HG03460 (cell line): ENCODE data around the gene FAM117A.

Source experiments
- ATAC-seq: cut with Tn5 transposase; IDR thresholded peaks from one replicate; pipeline ENCODE4 v1.9.1; 2021; ENCODE audit not compliant: unreplicated experiment

Gene FAM117A, protein sequence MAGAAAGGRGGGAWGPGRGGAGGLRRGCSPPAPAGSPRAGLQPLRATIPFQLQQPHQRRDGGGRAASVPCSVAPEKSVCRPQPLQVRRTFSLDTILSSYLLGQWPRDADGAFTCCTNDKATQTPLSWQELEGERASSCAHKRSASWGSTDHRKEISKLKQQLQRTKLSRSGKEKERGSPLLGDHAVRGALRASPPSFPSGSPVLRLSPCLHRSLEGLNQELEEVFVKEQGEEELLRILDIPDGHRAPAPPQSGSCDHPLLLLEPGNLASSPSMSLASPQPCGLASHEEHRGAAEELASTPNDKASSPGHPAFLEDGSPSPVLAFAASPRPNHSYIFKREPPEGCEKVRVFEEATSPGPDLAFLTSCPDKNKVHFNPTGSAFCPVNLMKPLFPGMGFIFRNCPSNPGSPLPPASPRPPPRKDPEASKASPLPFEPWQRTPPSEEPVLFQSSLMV

DNA sequence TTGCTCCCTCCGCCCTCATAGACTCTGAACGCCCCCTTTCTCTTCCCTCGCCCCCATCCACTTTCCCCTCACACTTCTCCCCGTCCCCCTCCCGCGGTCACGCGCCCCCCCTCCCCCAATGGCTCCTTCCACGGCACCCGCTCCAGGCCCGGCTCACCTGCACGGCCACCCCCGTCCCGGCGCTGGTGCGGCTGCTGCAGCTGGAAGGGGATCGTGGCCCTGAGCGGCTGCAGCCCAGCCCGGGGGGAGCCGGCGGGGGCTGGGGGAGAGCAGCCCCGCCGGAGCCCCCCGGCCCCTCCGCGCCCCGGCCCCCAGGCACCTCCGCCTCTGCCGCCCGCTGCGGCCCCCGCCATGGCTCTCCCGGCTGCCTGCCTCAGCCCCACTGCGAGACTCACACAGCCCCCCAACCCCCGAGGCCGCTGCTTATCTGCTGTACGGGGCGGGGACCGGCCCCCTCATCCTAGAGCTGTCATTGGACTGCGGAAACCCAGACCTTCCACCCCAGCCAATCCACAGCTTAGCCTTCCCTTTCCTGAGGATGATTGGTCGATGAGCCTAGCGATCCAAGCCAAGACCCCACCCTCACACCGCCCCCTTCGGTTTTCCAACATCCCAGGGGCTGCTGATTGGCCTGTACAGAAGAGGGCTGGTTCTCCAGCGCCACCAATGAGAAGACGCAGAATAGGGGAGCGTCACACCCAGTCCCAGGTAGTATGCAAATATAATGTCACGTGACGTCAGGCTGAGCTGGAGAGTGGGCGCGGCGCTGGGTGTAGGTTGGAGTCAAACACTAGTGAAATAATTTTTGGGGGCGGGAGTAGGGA is at the start of gene FAM117A:
Gene FAM117A (minus strand): TSS at position 397 of the 824 bp plus-strand sequence. CDS start 44 bp downstream, at position 353.
- ATAC-seq = peak; percentile 91

DNA sequence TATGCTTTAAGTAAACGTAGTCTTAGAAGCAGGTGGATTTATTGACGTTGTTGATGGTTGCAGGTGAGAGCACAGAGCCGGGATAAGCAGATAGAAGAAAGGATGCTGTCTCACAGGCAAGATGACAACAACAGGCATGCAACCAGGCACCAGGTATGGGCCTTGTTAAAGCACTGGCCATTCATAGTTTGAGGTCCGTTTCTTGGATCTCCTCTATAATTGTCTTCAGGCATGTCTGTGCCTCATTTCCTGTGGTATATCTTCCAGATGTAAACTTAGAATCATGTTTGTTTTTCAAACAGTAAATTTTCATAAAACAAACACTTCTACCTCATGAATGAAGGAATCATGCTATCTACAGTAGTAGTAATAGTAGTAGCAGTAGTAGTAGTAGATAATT is 45.1 kb upstream of the FAM117A start:
- ATAC-seq = no peak

DNA sequence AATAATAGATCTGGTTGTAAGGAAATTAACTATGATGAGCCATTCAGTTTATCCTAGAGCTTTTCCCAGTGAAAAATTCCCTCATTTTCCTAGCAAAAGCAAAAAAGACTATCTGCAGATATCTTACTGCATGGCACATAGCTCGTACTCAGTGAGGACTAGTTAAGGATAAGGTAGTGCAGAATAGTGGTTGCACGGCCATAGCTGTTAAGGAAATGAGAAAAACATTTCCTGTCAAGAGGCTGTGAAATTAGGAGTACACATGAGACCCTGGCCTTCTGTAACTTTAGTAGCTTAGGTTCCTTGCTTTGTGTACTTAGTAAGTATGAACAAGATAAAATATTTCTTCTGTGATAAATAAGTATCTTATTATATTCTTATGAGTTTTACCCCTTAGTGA is 34.8 kb upstream of the FAM117A start:
- no peak for ATAC-seq

DNA sequence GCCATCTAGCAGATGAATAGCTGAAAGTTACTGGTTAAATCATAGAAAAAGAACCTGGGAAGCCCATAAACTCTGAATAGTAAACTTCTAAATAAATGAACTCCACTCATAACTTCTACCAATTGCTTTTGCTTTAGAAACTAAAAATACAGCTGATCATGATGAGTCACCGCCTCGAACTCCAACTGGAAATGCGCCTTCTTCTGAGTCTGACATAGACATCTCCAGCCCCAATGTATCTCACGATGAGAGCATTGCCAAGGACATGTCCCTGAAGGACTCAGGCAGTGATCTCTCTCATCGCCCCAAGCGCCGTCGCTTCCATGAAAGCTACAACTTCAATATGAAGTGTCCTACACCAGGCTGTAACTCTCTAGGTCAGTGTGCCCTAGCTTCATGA is 34.3 kb upstream of the FAM117A start:
- ATAC-seq = no peak

DNA sequence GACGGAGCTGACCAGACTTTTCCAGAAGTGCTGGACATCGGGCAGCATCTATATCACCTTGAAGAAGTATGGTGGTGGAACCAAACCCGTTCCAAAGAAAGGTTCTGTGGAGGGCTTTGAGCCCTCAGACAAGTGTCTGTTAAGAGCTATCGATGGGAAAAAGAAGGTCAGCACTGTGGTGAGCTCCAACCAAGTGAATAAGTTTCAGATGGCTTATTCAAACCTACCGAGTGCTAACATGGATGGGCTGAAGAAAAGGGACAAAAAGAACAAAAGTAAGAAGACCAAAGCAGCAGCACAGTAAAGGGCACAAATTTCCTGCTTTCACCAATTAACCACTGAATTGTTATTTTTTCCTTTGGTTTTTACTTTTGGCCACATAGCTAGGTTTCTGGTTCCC is 31.4 kb upstream of the FAM117A start:
- ATAC-seq = no peak

DNA sequence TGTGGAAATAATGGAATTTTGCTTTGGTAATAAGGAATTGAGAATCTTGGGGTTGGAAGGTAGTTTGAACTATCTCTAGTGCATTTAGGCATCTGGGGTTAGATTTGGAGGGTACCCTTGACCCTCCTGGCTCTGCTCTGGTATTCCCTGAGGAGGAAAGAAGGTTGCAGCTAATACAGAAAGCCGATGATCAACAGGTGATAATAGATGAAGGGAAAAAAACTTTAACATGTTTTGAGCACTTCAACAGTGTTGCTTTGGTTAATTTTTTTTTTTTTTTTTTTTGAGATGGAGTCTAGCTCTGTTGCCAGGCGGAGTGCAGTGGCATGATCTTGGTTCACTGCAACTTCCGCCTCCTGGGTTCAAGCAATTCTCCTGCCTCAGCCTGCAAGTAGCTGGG is 29.4 kb upstream of the FAM117A start:
- ATAC-seq = no peak

DNA sequence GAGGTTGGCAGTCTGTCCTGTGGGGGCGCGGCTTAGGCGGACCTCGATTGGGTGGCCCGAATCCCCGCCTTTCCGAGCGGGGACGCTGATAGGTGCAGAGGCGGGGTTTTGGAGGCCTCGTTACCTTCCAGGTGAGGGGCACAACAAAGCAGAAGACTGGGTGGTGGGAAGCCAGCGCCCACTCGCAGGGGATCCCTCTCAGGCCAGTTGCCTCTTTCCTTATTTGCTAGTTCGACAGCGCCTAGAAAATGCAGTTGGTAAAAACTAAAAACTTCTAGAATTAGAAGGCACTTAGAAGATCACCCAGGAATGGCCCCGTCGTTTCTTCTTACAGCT is 25.3 kb upstream of the FAM117A start:
- ATAC-seq = no peak

DNA sequence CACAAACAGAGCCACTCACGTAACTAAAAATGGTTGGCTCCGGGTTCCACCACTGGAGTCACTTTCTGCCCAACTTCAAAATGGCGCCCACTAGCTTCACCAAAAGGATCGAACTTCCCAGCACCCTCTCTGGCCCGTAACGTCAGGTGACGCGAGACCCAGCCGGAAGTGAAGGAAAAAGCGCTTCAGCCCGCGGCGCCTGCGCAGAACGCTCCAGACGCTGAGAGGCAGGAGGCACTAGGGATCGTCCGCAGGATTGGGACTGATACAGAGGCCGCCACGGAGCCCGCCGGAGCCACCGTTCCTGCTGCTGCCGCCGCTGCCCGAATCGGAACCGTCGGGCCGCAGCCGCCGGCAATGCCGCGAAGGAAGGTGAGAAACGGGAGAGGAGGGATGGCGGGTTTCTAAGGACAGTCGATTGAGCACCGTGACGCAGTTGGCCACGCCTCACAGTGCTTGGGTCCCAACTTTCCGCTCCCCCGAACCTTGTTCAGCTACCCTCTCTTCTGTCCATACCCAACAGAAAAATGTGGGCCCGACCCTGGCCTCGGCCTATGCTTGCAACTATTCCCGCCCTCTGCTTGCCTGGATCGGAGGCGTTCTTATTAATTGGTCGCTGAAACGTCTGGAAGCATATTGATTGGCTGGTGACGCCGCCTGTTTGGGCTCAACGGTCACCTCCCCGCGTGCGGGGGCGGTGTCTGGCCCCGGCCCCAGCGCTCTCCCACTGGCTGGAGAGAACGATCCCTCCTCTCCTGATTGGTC is 24.7 kb upstream of the FAM117A start, which contains the start of gene KAT7:
Gene KAT7 (plus strand): TSS at position 204 of the 765 bp plus-strand sequence. CDS start 154 bp downstream, at position 358.
- ATAC-seq = peak; percentile 89

DNA sequence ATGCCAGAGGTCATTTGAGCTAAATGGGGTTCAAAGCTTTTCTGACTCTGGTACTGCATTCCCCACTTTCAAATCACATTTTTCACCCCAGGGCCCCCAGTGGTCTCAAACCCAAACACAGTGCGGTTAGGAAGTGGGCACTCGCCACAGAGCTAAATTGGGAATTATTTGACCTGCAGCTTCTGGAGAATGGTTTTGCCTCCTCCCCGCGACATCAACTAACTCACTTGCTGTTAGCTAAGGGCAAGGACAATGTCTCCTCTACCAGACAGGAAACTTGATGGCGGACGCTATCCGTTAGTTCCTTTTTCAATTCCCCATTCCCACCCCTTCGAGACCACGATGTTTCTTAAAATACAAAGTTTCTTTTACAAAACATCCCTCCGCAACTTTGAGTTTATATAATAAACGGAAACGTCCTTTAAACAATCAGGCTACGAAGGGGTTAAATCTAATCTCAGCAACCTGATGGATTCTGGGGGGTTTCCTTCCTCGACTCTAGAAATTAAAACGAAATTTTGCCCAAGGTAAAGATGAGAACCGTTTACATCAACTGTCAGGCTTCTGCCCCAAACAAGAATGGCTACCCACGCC is 24.1 kb upstream of the FAM117A start:
- no peak for ATAC-seq

DNA sequence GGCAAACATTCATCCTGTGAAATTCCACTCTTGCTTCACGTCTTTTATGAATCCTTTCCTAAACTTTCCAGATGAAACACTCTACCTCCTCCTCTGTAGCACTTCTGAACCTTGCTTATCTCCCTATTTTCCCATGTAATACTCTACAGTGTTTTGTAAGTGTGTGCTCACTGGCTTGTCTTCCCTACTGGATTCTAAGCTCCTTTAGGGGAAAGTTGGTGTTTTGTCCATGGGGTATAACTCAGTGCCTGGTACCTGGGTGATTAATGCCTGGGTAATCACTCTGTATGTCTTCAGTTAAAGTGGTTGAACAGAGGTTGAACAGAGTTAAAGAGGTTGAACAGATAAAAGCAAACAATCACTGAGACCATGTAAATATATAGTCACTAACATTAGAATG is 20.7 kb upstream of the FAM117A start:
- no peak for ATAC-seq

DNA sequence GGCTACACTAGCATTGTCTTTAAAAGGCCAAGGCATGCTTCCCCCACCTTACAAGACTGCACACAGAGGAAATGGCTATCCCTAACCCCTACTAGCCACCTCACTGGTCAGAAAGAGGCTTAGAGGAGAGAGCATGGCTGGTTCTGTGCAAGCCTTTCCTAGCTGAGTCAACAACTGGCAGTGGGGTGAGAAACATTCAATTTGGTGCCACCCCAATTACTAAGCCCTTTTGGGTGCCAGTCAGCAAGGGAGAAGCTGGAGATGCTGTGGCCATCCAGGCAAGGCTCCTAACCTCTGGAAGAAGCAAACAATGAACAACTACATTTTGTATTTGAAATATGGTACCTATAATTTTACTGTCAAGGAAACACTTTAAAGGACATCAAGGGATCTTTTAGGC is 19.9 kb upstream of the FAM117A start:
- ATAC-seq = no peak

DNA sequence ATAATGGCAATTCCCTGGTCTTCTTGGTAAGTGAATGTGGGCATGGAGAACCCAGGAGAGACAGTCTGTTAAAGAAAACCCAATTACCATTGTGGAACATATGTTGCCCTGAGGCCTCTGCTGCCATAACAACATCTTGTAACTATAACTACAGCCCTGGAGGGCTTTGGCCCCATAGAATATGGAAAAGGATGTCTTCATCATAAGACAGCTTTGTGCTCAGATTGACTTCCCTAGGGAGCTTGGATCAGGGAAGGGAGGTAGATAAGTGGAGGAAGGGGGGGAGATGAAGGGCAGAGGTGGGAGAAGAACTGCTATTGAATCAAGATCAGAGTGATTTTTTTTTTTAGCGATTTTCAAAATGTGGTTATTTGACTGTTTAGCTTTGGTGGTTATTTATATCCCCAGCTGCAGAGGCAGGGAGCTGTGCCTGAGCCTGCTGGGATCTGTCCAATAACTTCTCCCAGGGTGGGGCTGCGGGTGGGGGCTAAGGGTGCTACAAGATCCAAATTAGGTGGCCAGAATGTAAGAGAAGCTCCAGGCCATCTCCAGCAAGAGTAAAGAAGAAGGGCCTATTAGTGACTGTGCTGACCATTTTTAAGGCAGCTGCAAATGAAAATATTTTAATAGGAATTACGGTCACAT is 19.3 kb upstream of the FAM117A start:
- ATAC-seq = no peak

DNA sequence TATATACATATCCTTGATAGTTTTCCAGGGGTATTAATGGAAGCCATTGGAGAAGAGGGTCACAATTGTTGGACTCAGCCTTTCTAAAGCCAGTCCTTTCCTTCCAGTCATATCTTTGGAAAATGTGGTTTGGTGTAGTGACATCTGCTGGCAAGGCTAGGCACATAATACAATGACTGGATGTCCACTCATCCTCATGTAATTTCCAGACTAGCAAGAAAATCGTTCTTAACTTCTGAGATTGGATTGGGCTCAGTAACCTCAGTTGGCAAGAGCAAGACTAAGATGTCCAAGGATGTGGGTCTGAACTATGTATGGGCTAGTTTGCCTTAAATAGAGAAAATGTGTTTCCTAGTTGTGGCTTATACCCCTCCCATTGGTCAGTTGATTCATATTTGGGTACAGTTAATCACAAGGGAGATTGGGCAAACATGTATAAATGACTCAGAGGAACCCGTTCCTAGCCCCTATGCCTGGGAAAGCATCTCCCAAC is 15.9 kb upstream of the FAM117A start:
- ATAC-seq = no peak

DNA sequence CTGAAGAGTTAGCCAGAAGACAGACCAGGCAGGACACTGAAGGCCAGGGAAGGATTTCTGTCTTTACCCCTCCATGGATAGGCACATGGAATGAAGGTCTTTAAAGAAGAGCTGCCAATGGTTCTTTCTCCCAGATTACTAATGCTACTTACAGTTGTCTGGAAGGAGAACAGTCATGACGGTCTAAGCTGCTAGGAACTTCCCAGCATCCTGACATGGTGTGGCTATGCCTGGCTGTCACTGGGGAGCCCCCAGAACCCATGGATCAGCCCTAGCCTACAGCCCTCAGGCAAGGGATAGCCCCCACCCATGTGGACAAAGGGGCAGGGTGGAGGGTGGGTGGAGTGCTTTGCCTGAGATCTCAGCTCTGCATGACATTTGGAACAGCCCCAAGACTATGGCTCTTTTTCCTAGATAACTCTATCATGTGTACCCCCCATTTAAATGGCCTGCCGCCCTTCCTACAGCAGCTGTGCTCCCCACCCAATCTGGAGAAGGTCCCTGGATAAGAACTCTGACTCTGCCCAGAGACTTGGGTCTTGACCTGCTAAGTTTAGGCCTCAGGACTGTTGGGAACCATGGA is 15.3 kb upstream of the FAM117A start:
- ATAC-seq = no peak

DNA sequence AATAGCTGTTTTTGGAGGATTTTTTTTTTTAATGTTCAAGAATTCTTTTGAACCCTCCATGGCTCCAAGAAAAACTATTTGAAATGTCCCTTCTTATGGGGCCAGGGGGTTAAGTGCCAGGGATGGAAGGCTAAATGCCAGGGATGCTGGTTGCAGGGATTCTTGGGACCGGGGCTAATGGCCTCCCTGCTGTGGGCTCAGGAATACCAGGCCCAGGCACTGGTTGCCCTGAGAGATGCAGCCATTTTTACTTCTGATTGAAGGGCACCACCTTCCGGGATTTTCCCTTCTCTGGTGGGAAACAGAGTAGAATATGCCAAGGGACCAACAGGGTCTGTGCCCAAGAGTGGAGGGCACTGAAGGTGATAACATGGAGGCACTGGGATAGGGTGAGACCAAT is 13.6 kb upstream of the FAM117A start:
- no peak for ATAC-seq

DNA sequence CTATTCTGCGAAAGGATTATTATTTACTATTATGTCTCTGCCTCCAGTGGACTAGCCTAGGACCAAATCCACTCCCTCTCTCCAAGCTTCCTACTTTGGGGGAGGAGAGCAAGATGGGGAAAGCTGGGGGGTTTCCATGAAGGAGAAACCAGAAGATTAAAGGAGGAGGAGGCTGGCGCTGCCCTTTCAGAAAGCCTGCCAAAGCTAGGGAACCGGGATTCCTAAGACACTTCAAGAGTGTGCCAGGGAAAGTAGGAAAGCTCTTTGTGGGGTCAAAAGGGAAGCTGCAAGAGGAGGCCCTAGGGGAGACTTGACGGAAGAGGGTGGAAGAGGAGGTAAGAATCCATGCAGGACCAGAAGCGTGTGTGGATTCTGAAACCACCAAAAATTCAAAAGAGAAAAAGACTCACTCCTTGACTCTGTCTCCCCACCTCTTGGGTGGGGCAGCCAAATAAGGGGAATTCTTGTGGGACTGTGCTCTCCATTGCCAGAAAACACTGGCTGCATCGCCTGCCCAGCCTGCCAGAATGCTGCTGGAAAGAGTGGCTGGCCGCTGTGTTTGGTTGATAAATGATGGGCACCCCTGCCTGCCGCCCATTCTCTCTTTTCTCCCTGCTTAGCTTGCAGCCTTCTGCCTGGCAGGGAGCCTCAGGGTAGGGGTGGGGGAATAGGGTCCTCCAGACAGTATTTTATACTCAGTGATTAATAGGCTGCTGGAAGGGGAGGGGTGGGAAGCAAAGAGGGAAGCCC is 12.8 kb upstream of the FAM117A start:
- no peak for ATAC-seq

DNA sequence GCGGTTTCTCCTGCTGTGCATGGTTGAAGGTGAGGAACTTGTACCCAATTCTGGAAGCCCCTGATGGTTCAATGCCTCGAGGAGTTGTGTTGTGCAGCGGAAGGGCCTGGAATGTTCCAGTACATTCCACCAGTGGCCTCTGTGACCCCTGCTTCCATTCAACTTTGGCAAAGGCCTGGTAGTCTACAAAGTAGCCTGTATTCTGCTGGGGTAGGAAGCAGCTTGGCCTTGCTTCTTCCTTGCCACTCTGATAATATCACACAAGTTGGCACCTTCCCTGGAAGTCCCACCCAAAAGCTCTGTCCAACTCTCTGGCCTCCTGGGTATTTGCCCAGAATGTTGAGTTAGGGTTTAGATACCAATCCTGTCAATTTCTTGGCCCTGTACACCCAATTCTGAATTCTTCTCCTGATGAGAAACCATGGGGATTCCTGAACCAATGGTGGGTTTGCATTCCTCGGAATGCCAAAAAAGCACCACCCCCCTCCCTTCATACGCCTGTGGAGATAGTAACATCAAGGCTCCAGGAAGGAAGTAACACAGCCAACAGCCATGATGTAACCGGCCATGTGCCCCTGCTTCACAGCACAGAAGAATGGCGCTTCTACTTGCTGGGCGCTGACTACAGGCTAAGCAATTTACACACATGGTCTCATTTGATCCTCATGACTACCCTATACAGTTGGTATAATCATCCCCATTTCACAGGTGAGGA is 11.8 kb upstream of the FAM117A start:
- no peak for ATAC-seq

DNA sequence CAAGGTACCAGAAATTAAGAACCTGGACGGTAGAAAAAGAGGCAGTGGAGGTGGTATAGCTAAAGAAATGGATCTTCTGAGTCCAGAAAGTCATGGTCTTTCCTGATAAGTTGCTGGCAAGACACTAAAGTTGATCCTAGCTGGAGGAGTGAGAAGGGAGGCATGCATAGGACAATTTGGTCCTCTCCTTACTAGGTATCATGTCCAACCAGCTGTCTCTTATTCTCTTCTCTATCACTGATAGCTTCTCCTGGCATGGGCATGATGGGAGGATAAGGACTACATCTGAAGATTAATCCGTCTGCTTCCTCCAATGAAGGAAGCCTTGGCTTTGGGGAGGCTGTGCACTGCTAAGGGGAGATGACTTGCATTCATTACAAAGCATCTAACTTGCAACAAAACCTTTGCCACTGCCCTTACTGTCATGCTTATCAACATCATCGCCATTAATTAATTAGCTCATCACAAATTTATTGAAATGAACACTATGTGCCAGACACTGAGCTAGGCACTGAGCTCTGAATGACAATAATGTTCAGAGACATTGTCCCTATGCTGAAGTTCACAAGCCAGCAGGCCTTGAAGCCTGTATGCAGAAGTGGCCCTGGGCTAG is 3.1 kb upstream of the FAM117A start:
- no peak for ATAC-seq
